Upper lobe of left lung (tissue), 4 donors: Measurements from ENCODE around the gene CDC42BPG.

Experiments used
- CTCF ChIP-seq, 6 experiments: fragments of 450-650 bp in 4 of 6; fragments of 200-600 bp in 2 of 6; sonication (generic) in 2 of 6; IDR thresholded peaks; one replicate each; pipeline ENCODE4 v1.5.1; 2016 to 2019; ENCODE audit warnings: antibody characterized with exemption in 6 of 6
- POLR2A ChIP-seq, 4 donors: fragments of 450-650 bp; IDR thresholded peaks; one replicate each; pipeline ENCODE4 v1.5.1; 2016 to 2017; ENCODE audit warnings: antibody characterized with exemption in 4 of 4, mild to moderate bottlenecking in 2 of 4
- POLR2AphosphoS5 ChIP-seq, 2 donors: sonication (generic); formaldehyde crosslinking; IDR thresholded peaks; one replicate each; pipeline ENCODE4 v1.5.1; 2017; ENCODE audit warnings: antibody characterized with exemption in 2 of 2

GRCh38 chr11:64845129-64845775 lies 799 bp upstream of the CDC42BPG start:
- TF ChIP-seq CTCF (IDR thresholded peaks at IDR 0.05) (no peak), POLR2A (IDR thresholded peaks at IDR 0.05) (no peak), POLR2AphosphoS5 (IDR thresholded peaks at IDR 0.05) (no peak)
